Activated effector memory CD4-positive, alpha-beta T cell treated with Interleukin-2 at 50 U/mL for 16 hours (primary cell): ENCODE results near the gene SSC5D.

Source experiments
- DNase-seq: peaks from one replicate; pipeline ENCODE4 v3.0.0-alpha.2; 2020

SSC5D gene

DNA sequence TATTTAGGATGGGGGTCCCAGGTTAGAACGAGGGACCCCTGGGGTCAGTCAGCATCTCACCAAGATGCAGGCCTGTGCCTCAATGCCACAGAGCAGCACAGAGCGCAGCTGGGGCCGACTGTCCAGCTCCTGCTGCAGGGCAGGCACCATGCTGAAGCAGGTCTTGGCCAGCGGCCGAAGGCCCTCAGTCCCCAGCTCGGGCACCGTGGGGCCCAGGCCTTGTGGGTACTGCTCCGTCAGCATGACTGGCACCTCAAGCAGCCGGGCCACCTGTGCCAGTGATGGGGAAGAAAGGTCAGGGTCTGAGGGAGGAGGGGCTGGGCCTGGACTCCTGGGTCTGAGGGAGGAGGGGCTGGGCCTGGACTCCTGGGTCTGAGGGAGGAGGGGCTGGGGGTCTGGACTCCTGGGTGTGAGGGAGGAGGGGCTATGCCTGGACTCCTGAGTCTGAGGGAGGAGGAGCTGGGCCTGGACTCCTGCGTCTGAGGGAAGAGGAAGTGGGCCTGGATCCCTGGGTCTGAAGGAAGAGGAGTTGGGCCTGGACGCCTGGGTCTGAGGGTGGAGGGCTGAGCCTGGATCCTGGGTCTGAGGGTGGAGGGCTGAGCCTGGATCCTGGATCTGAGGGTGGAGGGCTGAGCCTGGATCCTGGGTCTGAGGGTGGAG lies 32.5 kb upstream of the SSC5D start:
- no peak for DNase-seq

DNA sequence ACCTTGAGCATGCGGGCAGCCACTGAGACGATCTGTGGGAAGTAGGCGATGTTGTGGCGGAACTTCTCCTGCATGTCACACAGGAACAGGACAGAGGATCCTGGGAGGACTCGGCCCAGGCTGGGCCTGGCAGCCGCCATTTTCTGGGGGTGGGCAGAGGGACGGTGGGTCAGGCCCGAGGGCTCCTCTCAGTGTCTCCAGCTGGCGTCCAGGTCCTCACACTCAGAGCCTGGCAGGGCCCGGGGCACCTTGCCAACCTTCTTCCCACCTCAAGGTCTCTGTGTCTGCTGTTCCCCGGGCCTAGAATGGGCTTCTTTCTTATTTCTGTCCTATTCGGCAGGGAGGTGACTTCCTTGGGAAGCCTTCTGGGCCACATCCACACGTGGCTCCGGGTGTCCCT lies 31.9 kb upstream of the SSC5D start:
- DNase-seq = no peak

GRCh38 chr19:55457683-55458457 lies 30.4 kb upstream of the SSC5D start:
- DNase-seq = no peak

DNA sequence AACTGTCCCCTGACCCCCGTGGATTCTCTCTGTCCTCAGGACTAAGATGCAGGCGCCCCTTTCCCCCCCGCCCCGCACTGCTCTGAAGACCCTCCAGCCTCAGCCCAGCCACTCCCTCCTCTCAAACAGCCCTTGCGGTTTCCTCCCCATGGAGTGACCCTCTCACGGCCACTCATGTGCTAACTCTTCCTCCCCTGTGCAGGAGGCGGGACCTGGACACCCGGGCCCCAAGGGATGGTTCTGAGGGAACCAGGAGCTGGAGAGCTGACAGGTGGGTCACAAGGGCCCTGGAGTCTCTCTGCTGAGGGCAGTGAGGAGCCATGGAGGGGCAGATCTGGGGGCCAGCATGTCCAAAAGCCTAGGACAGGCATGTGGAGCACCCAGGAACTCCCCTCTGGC lies 28.7 kb upstream of the SSC5D start:
- no peak for DNase-seq

GRCh38 chr19:55459950-55460657 lies 28.1 kb upstream of the SSC5D start:
- DNase-seq = no peak

- no peak for DNase-seq
Observed at GRCh38 chr19:55460670-55461258, 27.5 kb upstream of the SSC5D start.

DNA sequence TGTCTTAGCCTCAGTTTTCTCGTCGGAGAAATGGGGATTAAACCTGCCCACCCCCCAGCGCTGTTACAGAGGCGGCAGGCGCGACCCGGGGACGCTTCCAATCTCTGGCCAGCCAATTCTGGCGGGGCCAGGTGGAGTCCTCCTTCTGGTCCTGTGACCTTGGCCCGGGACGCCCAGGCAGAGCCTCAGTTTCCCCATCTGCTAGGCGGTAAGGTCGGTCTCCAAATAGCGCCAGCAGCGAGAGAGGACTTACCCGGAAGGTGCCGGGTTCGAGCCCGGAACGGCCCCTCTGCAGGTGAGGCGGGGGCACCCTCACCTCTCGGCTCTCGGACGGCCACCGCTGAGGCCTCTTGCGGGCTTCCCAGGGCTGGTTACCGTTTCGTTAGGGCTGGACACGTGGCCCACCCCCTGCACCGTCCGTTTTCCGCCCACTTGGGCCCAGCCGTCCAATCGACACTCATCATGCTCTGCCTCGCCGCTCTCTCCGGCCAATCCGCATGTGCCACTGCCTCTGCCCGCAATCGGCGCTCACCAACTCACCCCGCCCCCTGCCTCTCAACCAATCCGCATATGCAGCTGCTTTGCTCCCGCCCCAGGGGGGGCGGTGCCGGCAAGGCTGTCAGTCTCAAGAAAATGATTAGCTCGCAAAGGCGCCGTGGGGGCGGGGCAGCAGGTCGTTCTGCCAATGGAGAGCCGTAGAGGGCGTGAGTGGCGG lies 26.8 kb upstream of the SSC5D start, which contains the start of gene ISOC2:
TSS of gene ISOC2 (minus strand) at position 384 of the 715 bp plus-strand sequence. CDS start 5,156 bp downstream, outside the sequence.
- DNase-seq = peak; percentile 100

DNA sequence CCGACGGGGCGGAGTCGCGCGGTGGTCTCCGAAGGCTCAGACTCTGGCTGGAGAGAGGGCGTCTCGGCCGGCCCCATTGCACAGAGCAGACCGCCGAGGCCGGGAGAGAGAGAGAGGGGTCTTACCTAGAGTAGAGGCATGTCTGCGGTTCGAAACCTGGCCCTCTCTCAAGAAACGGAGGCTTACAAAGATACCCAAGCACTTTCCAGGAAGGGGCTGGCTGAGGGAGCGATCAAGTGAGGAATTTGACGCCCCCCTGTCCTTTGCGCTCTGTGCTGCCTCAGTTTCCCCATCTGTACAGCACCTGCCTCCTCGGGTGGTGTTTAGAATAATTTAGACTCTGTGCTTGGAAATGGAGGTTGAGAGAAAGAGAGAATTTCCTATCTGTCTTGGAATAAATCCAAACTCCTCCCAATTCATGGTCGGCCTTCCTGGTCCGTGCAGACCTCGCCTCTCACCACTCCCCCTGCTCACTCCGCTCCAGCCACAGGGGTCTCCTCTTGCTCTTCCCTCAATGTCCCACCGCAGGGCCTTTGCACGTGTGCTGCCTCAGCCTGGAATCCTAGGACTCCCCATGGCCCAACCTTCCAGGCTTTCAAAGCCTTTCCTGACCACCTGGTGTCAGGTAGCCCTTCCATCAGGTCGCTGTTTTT lies 26.1 kb upstream of the SSC5D start:
- DNase-seq = no peak

DNA sequence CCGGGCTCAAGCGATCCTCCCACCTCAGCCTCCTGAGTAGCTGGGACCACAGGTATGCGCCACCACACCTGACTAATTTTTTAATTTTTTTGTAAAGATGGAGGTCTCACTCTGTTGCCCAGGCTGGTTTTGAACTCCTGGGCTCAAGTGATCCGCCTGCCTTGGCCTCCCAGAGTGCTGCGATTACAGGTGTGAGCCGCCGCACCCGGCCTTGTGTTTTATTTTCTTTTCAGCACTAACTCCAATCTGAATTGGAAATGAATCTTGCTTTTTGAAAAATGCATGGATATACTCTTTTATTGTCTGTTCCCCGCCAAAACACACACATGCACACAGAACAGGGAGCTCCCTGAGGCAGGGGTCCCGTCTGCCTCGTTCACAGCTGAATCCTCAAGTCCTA lies 25.5 kb upstream of the SSC5D start:
- DNase-seq = no peak

GRCh38 chr19:55463583-55464031 lies 24.6 kb upstream of the SSC5D start:
- DNase-seq = no peak

DNA sequence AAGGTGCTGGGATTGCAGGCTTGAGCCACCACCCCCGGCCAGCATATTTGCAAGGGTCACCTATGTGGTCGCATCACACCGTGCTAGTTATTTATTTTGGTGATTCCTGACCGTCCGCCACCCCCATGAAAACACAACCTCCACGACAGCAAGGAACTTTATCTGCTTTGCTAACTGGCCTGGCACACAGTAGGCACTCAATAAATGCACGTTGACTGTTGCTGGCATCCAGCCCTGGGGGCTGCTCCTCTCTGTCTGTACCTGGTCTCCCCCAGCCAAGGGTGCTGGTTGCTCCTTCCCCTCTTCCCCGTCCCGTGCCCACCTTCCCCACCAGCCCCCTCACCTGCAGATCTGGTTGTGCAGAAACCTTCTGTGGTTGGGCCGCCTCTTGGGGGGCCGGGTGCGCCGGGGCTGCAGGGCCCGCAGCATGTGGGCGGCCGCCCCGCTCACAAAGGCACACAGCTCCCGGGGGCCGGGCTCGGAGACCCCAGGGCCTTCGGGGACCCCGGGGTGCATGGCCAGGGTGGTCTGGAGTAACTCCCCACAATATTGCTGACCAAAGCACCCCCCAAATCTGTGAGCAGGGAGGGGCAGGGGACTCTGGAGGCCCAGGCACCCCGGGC lies 24.1 kb upstream of the SSC5D start:
- no peak for DNase-seq

GRCh38 chr19:55464662-55465054 lies 23.6 kb upstream of the SSC5D start, which contains the start of gene C19orf85:
Gene C19orf85 (minus strand): TSS chr19:55464751. CDS start chr19:55464554, 197 bp downstream.
- no peak for DNase-seq

- no peak for DNase-seq
Observed at GRCh38 chr19:55465460-55466240, 22.6 kb upstream of the SSC5D start.

- no peak for DNase-seq
Observed at GRCh38 chr19:55466241-55466614, 22.0 kb upstream of the SSC5D start.

DNA sequence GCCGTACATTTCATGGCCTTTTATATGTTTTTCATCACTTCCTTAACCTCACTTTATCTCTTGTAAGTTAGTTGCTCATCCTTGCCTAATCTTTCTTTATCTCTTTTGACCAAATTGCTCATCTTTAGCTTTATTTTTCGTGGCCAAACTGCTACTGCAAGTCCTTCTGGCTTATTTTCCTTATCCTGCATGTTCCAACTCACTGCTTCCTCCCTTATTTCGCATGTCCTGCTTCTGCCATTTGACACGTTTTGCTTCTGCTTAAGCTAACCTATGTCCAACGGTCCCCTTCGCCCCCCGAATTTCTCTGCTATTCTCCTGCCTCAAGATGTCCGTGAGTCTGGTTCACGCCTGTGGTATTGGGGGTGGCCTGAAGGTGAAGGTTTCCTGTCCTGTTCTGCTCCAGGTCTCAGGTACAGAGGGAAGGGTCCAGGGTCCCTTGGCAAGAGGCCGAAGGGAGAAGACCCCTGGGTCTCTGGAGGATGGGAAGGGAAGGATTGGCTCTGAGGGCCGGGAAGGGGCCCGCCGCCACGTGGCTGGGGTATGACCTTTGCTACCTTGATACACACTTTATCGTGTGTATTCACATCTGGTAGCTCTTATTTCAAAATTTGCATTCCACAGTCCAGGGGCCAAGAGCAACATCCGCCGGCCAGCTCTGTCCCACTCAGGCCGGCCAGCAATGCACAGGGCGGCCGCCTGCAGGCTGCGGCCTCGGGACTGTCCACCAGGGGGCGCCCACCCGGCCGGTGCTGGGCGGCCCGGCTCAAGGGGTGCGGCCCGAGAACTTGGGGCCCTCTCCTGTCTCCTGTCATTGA lies 20.8 kb upstream of the SSC5D start:
- peak; percentile 48 for DNase-seq

DNA sequence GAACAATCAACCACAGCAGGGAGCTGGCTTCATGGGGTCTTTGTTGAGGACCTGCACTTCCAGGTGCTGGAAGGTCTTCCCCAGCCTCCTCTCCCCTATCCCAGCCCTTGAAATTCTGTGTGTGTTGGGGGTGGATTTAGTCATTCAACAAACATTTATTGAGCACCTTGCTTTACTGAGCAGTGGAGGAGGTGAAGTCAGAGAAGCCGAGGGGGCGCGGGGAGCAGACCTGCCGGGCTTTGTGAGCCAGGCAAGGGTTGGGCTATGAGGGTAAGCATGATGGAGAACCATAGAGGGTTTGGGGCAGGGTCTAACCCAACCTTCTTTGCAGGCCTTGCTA lies 20.2 kb upstream of the SSC5D start:
- DNase-seq = no peak

DNA sequence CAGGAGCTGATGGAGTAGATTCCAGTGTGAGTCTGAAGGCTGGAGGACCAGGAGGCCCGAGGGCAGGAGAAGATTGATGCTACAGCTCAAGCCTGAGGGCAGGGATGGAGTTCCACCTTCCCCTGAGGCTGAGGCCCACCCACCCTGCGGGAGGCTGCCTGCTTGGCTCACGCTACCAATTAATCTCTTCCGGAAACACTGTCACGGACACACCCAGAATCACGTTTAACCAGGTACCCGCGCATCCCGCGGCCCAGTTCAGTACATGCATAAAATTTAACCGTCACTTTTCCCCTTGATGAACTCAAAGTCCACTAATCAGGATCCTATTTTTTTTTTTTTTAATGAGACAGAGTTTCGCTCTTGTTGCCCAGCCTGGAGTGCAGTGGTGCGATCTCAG lies 17.0 kb upstream of the SSC5D start:
- DNase-seq = no peak

- no peak for DNase-seq
Observed at GRCh38 chr19:55472463-55472862, 15.8 kb upstream of the SSC5D start.

GRCh38 chr19:55473225-55474012 lies 14.8 kb upstream of the SSC5D start:
- no peak for DNase-seq
